HT1080 (cell line): ENCODE measurements around the gene FAM107B. TPM values are rescaled to one million over a fixed set of nuclear protein-coding genes. Genes with fewer than 3 reads are reported as not detected.
"Not testable (repeated sequence)": the region's sequence is repeated elsewhere in the genome, so short reads cannot be mapped to it uniquely, and the experiment has no call there.

ENCODE experiments used
- DNase-seq: peaks from one replicate; pipeline ENCODE4 v3.0.0-alpha.2; 2015; ENCODE audit warnings: low read depth
- polyA plus RNA-seq, 2 experiments: library from polyadenylated mRNA; depleted of rRNA; stranded (reverse); fragments of >200 nt; gene quantifications; 2 replicates each; pipeline ENCODE4 v1.2.3, GENCODE V29; 2015
- total RNA-seq: library from RNA; depleted of rRNA; stranded (reverse); fragments of >200 nt; shearing (Covaris generic); gene quantifications from 2 replicates; pipeline ENCODE4 v1.2.3, GENCODE V29; 2014; rRNA removed

FAM107B gene
- 9.8 and 11.2 TPM in 2 replicates for total RNA-seq
- polyA plus RNA-seq (2015; cell fraction: cytosol; rRNA removed), result 31.7 and 35.6 TPM in 2 replicates
- polyA plus RNA-seq (2015; cell fraction: nucleus; rRNA removed), result 9.7 and 13.0 TPM in 2 replicates

DNA sequence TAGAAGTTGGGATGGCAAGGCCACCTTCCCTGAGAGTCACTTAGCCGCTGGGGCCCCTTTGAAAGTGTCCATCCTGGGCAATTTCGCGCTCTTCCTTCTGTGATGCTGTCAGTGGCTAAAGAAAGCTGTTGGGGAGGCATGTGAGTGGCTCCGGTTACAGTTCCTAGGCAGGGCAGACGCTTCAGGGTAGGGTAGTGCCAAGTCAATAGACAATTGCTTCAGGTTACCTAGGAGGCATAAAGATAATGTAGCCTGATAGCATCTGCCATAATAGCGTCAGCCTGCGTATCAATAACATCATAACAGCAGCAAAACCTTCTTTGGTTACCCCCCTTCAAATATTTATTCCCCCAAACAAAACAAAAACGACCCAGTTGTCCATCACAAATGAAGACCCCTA lies at the start of gene FAM107B:
TSS of gene FAM107B (minus strand) at position 101 of the 400 bp plus-strand sequence. CDS start 234 bp downstream, outside the sequence.
- no peak for DNase-seq

DNA sequence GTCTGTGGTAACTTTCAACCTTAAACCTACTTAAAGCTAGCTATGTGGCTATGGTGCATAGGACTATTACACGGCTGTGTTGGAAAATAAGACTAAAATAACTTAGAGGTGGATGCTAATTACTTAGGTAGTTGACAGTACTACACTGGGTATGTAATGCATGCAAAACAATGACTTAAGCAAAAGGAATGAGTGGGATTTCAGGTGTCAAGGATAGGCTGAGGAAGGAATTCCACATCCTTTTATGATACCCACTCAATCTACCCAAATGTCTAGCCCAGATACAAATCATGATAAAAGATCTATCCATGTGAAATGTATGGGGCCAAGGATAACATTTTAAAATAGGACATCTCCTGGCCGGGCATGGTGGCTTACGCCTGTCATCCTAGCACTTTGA lies 49.3 kb upstream of the FAM107B start:
- no peak for DNase-seq

DNA sequence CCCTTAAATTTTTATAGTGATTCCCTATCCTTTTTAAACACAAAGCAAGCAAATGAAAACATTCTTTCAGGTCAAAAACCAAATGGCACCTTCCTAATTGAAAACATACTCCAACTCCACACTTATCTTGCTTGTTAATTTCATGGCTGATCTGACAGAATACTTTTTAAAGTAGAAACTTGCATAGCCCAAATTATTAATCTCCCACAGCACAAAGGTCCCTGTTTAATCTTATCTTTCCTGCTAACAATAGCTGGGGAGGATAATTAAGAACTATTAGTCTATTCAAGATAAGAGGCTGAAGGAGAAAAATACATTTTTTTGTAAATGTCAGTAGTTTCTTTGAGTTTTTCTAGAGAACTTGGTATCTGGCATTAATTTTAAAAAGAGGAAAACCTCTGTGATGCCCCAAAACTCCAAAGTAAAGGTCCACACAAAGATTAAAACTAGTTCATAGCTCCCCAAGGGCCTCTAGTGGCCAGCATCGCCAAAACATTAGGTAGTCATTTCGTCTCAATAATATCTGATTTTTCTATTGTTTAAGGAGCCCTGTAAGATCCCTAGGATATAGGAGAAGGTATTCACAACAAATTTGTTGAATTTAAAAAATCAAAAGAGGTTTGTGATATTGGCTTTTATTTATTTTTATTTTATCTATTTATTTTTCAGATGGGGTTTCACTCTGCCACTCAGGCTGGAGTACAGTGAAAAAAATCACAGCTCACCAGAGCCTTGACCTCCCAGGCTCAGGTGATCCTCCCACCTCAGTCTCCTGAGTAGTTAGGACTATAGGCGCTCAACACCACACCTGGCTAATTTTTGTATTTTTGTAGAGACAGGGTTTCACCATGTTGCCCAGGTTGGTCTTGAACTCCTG lies 48.4 kb upstream of the FAM107B start:
- DNase-seq, result no peak

GRCh38 chr10:14821635-14822375 lies 47.1 kb upstream of the FAM107B start:
- DNase-seq, result no peak

GRCh38 chr10:14820775-14821154 lies 46.1 kb upstream of the FAM107B start:
- no peak for DNase-seq

GRCh38 chr10:14820010-14820774 lies 45.5 kb upstream of the FAM107B start:
- DNase-seq, result peak; percentile 92

GRCh38 chr10:14816717-14817116 lies 42.0 kb upstream of the FAM107B start:
- DNase-seq, result not testable (repeated sequence)

GRCh38 chr10:14815681-14816080 lies 41.0 kb upstream of the FAM107B start:
- no peak for DNase-seq

- DNase-seq, result peak; percentile 50
Measured at GRCh38 chr10:14812271-14812670, 37.6 kb upstream of the FAM107B start.

DNA sequence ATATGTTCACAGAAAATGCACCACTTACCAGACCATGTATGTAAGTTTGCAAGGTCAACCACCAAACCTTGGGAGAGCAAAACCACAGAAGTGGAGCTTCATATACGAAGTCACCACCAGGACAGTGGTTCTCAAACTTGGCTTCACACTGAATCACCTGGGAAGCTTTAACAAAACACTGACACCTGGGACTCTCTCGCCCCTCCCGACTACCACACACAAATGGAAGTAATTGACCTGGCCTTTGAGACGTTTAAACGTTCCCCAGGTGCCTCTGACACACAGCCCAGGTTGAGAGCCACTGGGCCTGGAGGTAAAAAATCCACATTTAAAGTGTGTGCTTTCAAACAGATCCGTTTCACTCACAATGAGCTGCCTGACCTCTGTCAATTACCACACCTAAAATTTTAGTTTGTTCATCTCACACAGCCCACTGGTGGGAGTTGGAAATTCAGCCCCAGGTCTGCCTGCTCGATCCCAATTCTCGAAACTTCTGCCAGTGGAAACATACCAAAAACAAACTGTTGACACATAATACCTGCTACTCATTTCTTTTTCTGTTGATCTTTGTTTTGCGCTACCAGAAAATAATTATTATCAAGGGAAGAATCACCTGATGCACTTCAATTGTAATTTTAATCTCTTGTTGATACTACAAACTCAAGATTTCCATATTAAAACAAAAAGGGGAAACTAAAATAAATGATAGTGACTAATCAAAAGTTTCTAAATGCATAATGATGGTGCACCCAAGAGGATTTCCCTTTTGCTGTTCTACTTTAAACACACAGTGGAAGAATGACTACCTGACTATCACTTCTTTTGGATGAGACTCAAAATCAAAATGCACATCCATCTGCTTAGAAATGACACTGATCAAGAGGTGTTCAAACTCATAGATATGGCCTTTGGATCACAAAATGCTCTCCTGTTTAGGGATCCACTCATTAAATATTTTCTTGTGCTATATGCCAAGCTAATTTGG lies 36.6 kb upstream of the FAM107B start:
- no peak for DNase-seq

DNA sequence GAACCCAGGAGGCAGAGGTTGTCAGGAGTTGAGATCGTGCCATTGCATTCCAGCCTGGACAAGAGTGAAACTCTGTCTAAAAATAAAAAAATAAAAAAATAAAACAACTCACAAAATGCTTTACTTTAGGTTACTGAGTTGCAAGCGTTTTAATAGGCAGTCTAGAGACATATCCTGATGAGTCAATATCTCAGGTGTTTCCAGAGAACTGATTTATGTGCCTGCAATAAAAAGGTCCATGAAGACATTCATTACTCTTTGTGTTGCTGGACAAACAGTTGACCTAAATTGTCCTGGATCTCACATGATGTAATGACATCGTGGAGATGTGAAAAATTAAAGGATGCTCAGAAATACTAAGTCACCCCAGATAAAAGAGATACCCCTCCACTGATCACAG lies 31.6 kb upstream of the FAM107B start:
- DNase-seq, result no peak

DNA sequence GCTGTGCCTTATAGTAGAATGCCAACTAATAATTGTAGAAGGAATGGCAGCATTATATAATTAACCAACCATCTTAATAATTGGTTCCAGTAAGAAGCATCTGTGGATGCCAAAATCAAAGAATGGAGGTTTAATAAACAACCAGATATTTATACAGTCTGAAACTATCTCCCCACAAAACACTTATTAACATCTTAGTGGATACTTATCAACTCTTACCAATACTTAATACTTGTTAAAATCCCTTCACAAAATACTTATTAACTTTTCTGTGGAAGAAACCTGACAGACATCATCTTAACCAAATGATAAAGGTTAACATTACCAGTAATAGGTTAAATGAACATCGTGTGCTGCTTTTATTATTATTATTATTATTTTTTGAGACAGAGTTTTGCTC lies 29.1 kb upstream of the FAM107B start:
- DNase-seq, result no peak

- DNase-seq, result no peak
Measured at GRCh38 chr10:14801723-14802122, 27.0 kb upstream of the FAM107B start.

DNA sequence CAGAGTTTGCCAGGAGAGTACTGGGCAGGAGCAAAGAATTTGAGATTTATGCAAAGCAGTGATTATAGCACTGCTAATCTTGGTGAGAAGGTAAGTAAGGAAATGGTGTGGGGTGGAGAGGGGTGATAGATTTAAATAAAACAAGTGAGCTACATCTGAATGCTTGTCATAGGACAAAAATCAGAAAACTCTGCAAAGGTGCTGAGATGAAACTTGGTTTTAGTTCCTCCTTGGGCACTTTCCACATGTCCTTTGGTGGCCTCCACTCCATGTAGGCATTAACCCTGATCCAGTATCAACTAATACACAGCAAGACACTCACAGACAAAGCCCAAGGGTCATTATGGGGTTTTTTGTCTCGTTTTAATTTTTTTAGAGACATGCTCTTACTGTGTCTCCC lies 25.7 kb upstream of the FAM107B start:
- DNase-seq, result no peak

DNA sequence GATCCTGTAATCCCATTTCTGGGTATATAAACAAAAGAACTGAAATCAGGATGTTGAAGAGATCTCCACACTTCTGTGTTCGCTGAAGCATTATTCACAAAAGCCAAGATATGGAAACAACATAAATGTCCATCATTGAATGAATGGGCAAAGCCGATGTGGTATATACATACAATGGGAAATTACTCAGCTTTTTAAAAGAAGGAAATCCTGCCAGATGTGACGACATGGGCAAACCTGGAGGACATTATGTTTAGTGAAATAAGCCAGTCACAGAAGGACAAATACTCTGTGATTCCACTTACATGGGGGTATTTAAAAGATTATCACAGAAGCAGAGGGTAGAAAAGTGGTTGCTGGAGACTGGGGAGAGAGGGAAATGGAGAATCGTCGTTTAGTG lies 23.9 kb upstream of the FAM107B start:
- DNase-seq, result no peak

GRCh38 chr10:14787938-14788337 lies 13.2 kb upstream of the FAM107B start:
- DNase-seq, result no peak

DNA sequence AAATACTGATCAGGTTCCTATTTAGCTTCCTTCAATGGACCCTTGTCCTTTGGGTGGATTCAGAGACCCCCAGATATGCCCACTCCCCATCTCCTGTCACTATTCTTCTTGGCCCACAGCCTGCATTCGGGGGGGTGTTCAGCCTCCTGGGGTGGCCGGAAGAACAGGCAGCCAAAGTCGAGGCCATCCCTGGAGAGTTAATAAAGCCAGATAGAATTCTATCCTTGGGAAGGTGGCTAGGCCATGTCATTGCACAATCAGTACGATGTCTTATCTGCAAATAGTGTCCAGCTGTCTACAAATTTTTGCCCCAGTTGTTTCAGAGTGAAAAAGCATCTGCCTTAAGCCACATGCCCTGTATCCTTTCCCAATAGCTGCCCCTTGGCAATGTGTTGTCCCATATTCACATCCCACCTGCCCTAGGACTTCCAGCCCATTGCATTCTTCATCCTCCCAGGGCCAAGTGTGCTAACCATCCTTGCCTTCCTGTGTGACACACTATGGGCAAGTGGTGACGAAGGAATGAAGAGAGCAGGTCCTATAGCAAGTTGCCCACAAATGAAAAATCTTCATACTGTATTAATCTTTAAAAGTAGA lies 9.9 kb upstream of the FAM107B start:
- no peak for DNase-seq

DNA sequence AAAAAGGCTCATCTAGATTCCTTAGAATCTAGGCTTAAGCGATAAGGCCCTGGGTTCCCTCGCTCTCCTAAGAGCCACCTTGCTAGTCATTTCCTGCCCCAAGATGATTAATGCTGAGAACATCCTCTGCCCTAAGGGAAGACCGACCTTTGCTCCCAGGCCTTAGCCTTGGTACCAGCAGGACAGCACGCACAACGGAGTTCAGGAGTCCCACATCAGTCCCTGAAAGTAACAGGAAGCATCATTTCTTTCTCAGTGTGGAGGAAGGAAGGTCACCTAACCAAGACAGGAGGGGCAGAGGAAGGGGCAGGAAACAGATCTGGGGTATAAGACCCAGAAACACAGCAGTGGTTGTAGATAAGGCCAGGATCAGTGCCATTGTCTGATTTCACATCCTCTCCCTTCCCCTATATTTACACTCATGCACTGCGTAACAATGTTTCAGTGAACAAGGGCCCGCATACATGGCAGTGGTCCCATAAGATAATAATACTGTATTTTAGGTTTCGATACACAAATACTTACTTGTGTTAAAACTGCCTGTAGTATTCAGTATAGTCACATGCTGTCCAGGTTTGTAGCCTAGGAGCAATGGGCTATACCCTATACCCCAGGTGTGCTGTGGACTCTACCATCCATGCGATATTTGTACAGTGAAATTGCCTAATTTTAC lies 8.1 kb upstream of the FAM107B start:
- DNase-seq, result peak; percentile 83

DNA sequence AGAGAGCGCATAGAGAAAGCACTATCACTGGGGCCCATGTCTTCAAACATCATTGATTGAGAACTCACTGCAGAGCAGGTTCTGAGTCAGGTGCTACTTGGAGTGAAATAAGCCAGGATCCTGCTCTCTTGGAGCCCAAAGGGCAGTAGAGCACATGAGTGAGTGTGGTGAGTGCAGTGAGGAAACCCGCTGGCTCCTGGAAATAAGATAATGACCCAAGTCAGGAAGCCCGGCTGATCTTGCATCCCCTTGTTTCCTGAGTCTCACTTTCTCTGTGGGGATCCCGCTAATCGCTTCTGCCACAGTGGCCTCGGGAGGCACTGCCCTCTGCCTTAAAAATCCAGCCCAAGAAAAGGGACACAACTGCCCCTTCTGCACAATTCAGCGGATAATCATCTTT lies 7.1 kb upstream of the FAM107B start:
- no peak for DNase-seq
